RPMI8226 (cell line): Measurements from ENCODE around the gene ANKRD9.

Source experiments
- DNase-seq: peaks from one replicate; pipeline ENCODE4 v3.0.0-alpha.2; 2015

The ANKRD9 gene

DNA sequence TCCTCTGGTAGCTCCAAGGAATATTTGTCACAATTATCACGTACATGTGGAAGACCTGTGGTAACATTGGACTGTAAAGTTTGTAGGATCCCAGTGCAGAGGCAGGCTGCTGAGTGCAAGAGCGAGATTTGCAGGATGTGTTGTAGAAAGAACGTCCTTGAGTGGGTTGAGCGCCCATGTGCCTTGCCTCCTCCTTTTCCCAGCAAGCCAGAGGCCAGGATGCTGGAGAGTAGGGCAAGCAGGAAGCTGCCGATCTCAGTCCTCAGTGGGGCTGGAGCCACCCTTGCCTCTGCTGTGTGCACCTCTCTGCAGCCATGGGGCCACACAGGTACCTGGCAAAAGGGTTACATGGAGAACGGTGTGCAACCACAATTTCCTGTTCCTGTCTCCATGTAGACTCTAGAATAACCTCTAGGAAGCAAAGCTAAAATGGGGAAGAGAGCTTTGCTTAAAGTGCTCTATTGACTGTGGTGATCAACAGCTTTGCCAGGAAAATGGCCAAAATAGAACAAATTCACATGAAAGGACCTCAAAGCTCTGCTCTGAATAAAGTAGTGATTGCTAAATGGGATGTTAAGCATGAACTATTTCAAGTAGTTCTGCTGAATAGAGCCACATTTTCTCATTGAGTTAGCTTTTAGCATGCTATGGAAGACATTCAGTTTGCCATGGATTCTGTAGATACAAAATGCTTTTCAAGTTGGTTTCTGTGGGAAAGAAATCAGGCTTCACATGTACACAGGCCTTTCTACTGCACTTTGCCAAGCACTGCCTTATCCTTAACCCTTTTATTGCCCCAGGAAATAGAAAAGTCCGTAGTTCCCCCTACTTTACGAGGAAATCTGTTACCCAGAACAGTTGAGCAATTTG, 37.4 kb downstream of the ANKRD9 start:
- no peak for DNase-seq

DNA sequence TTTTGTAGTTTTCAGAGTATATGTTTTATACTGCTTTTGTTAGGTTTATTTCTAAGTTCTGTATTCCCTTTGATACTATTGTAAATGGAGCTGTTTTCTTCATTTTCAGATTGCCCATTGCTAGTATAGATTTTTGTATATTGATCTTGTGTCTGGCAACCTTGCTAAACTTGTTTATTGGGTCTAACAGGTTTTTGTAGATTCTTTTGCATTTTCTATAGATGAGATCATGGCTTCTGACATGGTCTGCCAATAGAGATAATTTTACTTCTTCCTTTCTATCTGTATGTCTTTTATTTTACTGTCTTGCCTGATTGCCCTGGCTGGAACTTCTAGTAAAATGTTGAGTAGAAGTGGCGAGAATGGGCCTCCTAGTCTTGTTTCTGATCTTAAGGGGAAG, 40.3 kb downstream of the ANKRD9 start:
- DNase-seq, result no peak

DNA sequence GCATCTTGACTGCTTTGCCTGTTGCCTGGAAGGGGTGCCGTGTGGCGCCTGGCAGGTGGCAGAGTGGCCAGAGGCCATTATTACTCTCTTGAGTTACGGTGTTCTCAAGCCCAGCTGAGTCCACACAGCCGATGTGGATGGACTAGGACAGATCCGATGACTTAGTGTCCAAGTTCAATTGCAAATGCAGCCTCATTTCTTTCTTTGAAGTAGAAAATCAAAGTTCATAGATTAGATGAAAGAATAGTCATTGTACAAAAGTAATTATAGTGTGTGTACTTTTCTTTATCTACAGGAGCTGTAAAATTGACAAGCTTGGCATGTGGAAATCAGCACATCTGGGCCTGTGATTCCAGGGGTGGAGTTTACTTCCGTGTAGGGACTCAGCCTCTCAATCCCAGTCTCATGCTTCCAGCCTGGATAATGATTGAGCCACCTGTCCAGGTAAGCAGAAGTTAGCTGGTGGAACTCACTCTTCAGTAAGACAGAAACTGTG, 44.7 kb downstream of the ANKRD9 start:
- no peak for DNase-seq

DNA sequence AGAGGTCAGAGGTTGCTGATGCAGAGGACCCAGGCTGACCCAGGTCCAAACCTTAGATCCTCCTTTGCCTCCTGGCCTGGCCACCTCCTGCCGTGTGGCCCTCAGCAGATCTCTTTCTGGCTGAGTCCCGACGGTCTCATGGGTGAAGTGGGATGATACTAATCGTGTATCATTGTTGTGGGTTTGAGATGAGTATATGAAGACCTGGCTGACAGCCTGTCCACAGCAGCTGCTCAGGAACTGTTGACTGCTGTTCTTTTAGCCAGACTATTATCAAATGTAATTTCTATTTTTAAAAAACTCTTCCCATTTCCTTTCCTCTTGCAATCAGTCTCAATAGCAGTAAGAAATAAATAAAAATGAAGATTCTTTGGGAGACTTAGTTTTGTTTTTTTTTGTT, 45.6 kb downstream of the ANKRD9 start:
- DNase-seq, result no peak

DNA sequence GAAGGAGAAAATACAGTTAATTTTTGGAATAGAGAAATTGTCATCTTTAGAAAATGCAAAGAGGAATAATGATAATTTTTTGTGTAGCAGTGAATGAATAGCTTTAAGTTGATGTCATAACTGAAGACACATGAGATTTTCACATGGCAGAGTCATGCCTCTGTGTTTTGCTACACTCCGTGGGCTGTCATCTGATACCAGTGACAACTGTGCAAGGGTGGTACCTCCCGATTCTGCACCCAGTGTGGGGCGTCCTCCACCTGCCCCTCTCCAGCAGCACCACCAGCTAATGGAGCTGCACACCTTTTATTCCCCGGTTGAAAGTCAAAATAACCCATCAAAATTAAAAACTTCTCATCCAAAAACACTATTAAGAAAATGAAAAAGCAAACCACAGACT, 47.2 kb downstream of the ANKRD9 start:
- DNase-seq, result no peak

DNA sequence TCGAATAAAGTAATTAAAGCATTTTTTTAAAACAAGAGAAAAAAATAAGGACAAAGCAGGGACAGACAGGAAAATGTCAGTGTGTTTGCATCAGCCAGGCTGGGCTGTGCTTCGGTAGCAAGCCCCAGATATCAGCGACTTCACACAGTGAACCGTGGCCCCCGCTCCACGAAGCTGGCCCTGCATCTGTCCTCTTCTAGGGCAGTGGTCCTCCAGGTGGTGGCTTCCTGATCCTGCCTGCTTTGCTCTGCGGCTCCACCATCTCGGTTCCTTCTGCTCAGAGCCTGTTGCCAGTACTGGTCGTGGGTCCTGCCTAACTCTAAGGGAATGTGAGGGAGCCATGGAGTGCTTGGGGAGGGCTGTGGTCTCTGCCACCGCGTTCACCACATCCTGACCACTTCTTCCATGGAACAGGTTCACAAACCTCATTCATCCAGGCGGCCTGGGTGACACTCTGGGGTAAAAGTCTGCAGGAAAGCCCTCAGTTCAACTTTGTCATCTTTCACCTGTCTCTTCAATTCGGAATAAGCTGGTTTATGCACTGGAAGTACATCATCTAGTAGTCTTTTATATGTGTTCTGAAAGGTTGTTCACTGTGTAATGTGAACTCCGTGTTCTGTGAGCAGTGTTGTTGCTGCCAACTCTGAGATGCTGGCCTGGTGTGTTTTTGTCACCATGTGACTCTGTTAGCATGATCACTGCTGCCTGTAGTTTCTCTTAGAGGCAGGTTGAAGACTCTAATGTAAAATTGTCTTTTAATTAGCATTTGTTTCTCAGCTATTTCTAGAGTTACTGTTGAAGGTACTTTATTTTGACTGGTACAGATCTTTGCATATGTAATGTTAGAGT, 47.9 kb downstream of the ANKRD9 start:
- DNase-seq, result no peak

DNA sequence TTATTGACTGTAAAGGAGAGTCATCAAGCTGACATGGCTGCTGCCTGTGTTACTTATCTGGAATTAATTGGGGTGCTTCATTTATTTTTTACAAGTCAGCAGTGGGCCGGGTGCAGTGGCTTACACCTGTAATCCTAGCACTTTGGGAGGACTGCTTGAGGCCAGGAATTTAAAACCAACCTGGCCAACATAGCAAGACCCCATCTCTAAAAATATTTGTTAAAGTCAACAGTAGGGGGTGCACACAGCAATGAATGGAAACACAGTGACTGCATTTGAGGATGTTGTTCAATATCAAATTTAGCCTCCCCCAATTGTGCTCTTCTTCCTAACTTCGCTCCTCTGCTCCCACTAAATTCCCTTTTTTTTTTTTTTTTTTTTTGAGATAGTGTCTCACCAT, 52.1 kb downstream of the ANKRD9 start:
- no peak for DNase-seq

DNA sequence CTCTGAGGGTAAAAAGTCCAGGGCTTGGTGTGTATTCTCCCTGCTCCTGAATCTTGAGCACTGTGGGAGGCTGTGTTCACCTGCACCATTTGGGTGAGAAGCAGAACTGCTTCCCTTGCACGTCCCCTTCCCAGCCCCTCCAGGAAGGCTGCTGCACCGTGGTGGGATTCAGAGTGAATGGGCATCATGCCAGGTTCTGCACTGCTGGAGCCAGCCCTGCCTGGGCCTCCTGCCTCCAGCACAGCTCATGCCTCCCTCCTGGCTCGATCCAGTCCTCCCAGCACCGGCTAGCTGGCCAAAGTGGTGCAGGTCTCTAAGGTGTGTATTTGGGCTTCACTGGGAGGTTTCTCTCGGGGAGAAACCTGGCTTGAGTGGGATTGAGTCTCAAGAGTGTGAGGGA, 54.9 kb downstream of the ANKRD9 start:
- DNase-seq, result no peak

DNA sequence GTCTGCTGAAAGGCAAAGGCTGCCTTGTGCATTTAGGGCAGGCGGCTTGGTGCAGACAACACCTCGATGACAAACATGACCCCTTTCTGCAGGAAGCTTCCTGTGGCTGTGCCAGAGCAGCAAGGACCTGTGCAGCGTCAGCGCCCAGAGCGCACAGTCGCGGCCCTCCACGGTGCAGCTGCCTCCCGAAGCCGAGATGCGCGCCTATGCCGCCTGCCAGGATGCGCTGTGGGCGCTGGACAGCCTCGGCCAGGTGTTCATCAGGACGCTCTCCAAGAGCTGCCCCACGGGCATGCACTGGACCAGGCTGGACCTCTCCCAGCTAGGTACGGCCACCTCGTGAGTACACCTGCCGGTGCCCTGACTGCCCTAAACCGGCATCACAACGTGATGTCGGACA, 57.3 kb downstream of the ANKRD9 start:
- DNase-seq, result no peak
